ENCODE results near the gene SYCP2L. TPM values are rescaled to one million over a fixed set of nuclear protein-coding genes. Genes with fewer than 3 reads are reported as not detected.

The SYCP2L gene
- total and polyA plus RNA-seq, 10 of the 15 experiments (the other 5 are each of a cell fraction or from before 2014, with no cell fraction given): 0.03 to 0.12 (median 0.04) TPM; not detected in 7

DNA sequence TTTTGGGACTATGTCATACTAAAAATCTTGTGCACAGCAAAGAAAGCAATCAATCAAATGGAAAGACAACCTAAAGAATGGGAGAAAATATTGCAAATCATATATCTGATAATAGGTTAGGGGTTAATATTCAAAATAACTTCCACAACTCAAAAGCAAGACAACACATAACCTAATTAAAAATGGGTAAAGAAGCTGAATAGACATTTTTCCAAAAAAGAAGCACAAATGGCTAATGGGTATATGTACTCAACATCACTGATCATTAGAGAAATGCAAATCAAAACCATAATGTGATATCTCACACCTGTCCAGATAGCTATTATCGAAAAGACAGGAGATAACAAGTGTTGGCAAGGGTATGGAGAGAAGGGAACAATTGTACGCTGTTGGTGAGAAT lies 53.0 kb downstream of the SYCP2L start:
- in situ Hi-C loops (cut with MboI) (no loop called here), intact Hi-C loops (cut with micrococcal nuclease; ENCODE audit: unreplicated experiment) (no loop called here)
- Histone ChIP-seq H3K79me2 (ENCODE audit: control insufficient read depth, insufficient read depth, low read length) (no peaks in the 10 kb centered on the region), H4K20me1 (ENCODE audit: control insufficient read depth, insufficient read depth) (no peaks in the 10 kb centered on the region), H3K4me3 (no peak overlapping the region), H3K9ac (ENCODE audit: control insufficient read depth, insufficient read depth, low read length) (no peak overlapping the region), H3K9me3 (replicated peaks; ENCODE audit: control insufficient read depth, insufficient read depth, low read length) (no peaks in the 10 kb centered on the region), H3K4me2 (ENCODE audit: control insufficient read depth, insufficient read depth) (no peak overlapping the region), H3K27me3 (replicated peaks in 1 of 2; ENCODE audit: control insufficient read depth in 2 of 2, insufficient read depth in 2 of 2, low read length in 1 of 2) (peaks cover 1 to 3% of the 10 kb centered on the region in 2 experiments; a peak in 1 of 4 replicates), H3K4me1 (ENCODE audit: control insufficient read depth, insufficient read depth, low read length) (no peaks in the 10 kb centered on the region), H3K36me3 (ENCODE audit: control insufficient read depth in 2 of 2, insufficient read depth in 2 of 2, low read length in 1 of 2) (no peaks in the 10 kb centered on the region), H3K27ac (ENCODE audit: control insufficient read depth, insufficient read depth) (no peak overlapping the region), H2AFZ (ENCODE audit: control insufficient read depth, low read depth, low read length) (no peak overlapping the region)
- no peak for DNase-seq (ENCODE audit: low read depth, low spot score)
- POLR2A ChIA-PET: no interaction called here
- BruUV-seq (replicated peaks): no TSS peak
- ATAC-seq: no peak
- SMC1A ChIA-PET (ENCODE audit: uncharacterized antibody, unreplicated experiment): no interaction called here
- CTCF ChIA-PET: interaction anchor here (1.3 kb wide), 1 partner anchor 14 kb away, joined by 5 read pairs; no protein-coding TSS in a partner anchor
- WGBS (ENCODE audit: insufficient coverage, insufficient replicate concordance, low lambda C conversion rate, missing lambda C conversion rate): 74% methylated on average over 2 of the region's 2 CpGs
- no peak for FAIRE-seq
- RAD21 ChIA-PET (ENCODE audit: unreplicated experiment): no interaction called here
- TF ChIP-seq RAD21 (IDR thresholded peaks at IDR 0.05; ENCODE audit: insufficient read depth, low read depth, low read length) (no peak), TARDBP (IDR thresholded peaks at IDR 0.05; ENCODE audit: borderline replicate concordance) (no peak), ZNF24 (IDR thresholded peaks at IDR 0.05) (no peak), GATAD2B (conservative IDR thresholded peaks at IDR 0.05; ENCODE audit: low read depth) (no peak), RAD51 (IDR thresholded peaks at IDR 0.05) (no peak), POLR2AphosphoS2 (IDR thresholded peaks at IDR 0.05; ENCODE audit: low read depth, low read length) (no peak), MEF2B (IDR thresholded peaks at IDR 0.05; ENCODE audit: partially characterized antibody, poor library complexity, severe bottlenecking) (no peak), RBBP5 (conservative IDR thresholded peaks at IDR 0.05) (no peak), PAX5 (IDR thresholded peaks at IDR 0.05; ENCODE audit: borderline replicate concordance, low read depth, low read length) (no peak), PAX8 (IDR thresholded peaks at IDR 0.05) (no peak), CBX3 (IDR thresholded peaks at IDR 0.05; ENCODE audit: borderline replicate concordance, low read depth) (no peak), ETV6 (conservative IDR thresholded peaks at IDR 0.05 in 1 of 2, IDR thresholded peaks at IDR 0.05 in 1 of 2; ENCODE audit: borderline replicate concordance in 1 of 2, low read depth in 1 of 2) (no peak), BRCA1 (IDR thresholded peaks at IDR 0.05; ENCODE audit: low read depth, low read length) (no peak), JUNB (IDR thresholded peaks at IDR 0.05) (no peak), HDAC2 (IDR thresholded peaks at IDR 0.05) (no peak)
- TF ChIP-seq, protein P1, sequence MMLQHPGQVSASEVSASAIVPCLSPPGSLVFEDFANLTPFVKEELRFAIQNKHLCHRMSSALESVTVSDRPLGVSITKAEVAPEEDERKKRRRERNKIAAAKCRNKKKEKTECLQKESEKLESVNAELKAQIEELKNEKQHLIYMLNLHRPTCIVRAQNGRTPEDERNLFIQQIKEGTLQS (IDR thresholded peaks at IDR 0.05; ENCODE audit: borderline replicate concordance, extremely low read depth, low read depth, low read length): no peak
- TF ChIP-seq, protein P2, sequence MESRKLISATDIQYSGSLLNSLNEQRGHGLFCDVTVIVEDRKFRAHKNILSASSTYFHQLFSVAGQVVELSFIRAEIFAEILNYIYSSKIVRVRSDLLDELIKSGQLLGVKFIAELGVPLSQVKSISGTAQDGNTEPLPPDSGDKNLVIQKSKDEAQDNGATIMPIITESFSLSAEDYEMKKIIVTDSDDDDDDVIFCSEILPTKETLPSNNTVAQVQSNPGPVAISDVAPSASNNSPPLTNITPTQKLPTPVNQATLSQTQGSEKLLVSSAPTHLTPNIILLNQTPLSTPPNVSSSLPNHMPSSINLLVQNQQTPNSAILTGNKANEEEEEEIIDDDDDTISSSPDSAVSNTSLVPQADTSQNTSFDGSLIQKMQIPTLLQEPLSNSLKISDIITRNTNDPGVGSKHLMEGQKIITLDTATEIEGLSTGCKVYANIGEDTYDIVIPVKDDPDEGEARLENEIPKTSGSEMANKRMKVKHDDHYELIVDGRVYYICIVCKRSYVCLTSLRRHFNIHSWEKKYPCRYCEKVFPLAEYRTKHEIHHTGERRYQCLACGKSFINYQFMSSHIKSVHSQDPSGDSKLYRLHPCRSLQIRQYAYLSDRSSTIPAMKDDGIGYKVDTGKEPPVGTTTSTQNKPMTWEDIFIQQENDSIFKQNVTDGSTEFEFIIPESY (IDR thresholded peaks at IDR 0.05): no peak
- TF ChIP-seq, protein P3, sequence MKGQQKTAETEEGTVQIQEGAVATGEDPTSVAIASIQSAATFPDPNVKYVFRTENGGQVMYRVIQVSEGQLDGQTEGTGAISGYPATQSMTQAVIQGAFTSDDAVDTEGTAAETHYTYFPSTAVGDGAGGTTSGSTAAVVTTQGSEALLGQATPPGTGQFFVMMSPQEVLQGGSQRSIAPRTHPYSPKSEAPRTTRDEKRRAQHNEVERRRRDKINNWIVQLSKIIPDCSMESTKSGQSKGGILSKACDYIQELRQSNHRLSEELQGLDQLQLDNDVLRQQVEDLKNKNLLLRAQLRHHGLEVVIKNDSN (IDR thresholded peaks at IDR 0.05; ENCODE audit: borderline replicate concordance, extremely low read length, insufficient read depth, low read depth, low read length): no peak

Data from GM12878 (cell line).